ENCODE results near the gene DAAM1. TPM values are rescaled to one million over a fixed set of nuclear protein-coding genes. Genes with fewer than 3 reads are reported as not detected.

Gene DAAM1
- total RNA-seq, 4 donors from 2014 or later, result 13.5 to 72.7 (median 46.2) TPM

DNA sequence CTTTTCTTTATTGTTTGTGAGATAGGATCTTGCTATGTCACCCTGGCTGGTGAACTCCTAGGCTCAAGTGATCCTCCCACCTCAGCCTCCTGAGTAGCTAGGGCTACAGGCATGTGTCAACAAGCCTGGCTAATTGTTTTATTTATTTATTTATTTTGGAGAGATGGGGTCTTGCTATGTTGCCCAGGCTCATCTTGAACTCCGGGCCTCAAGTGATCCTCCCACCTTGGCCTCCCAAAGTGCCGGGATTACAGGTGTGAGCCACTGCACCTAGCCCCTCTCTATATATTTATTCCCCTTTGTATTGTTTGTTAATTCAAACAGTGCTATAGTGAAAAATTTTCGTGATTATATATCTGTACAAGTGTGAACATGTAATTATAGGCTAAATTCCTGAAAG, 123.3 kb downstream of the DAAM1 start:
- Histone ChIP-seq H3K9me3 (no peaks in the 10 kb centered on the region), H3K36me3 (no peaks in the 10 kb centered on the region), H3K27ac (peak overlapping the region in 1 of 2 donors; percentile 15), H3K4me3 (no peak overlapping the region), H3K27me3 (no peaks in the 10 kb centered on the region), H3K4me1 (peaks cover 0 to 10% of the 10 kb centered on the region in 2 donors)
- no peak for TF ChIP-seq POLR2A (IDR thresholded peaks at IDR 0.05)
- TF ChIP-seq, protein P1, sequence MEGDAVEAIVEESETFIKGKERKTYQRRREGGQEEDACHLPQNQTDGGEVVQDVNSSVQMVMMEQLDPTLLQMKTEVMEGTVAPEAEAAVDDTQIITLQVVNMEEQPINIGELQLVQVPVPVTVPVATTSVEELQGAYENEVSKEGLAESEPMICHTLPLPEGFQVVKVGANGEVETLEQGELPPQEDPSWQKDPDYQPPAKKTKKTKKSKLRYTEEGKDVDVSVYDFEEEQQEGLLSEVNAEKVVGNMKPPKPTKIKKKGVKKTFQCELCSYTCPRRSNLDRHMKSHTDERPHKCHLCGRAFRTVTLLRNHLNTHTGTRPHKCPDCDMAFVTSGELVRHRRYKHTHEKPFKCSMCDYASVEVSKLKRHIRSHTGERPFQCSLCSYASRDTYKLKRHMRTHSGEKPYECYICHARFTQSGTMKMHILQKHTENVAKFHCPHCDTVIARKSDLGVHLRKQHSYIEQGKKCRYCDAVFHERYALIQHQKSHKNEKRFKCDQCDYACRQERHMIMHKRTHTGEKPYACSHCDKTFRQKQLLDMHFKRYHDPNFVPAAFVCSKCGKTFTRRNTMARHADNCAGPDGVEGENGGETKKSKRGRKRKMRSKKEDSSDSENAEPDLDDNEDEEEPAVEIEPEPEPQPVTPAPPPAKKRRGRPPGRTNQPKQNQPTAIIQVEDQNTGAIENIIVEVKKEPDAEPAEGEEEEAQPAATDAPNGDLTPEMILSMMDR (IDR thresholded peaks at IDR 0.05), result no peak
- DNase-seq, result no peak
- intact Hi-C loops (cut with DNase I; ENCODE audit: low total_unique reads), result no loop called here

DNA sequence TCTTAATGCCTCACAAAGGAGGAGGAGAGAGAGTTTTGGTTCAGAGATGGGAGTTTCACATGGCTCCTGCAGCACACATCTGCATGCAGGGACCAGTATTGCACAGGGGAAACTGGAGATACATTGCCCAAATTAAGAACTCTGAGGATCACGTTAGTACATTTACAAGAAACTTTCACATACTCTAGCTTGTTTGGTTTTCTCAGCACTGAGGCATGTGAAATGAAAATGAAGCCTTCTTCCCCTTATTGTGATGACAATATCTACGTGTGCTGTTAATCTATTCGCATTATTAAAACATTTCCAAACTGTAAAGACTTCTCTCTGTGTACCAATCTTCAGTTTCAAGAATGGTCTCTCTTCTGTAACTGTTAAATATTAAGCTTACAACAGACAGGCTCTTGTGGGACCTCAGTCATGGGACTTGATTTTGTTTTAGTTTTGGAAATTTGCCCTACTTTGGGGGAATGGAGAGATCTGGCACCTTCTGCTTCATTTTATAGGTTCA, 124.7 kb downstream of the DAAM1 start:
- Histone ChIP-seq H3K27ac (peak overlapping the region; percentile 26 to 71), H3K4me1 (peaks cover 0 to 3% of the 10 kb centered on the region in 2 donors), H3K27me3 (no peaks in the 10 kb centered on the region), H3K4me3 (no peak overlapping the region), H3K36me3 (no peaks in the 10 kb centered on the region), H3K9me3 (no peaks in the 10 kb centered on the region)
- TF ChIP-seq, protein P1 (IDR thresholded peaks at IDR 0.05), result no peak
- TF ChIP-seq POLR2A (IDR thresholded peaks at IDR 0.05), result no peak
- DNase-seq, result no peak
- intact Hi-C loops (cut with DNase I; ENCODE audit: low total_unique reads), result no loop called here

DNA sequence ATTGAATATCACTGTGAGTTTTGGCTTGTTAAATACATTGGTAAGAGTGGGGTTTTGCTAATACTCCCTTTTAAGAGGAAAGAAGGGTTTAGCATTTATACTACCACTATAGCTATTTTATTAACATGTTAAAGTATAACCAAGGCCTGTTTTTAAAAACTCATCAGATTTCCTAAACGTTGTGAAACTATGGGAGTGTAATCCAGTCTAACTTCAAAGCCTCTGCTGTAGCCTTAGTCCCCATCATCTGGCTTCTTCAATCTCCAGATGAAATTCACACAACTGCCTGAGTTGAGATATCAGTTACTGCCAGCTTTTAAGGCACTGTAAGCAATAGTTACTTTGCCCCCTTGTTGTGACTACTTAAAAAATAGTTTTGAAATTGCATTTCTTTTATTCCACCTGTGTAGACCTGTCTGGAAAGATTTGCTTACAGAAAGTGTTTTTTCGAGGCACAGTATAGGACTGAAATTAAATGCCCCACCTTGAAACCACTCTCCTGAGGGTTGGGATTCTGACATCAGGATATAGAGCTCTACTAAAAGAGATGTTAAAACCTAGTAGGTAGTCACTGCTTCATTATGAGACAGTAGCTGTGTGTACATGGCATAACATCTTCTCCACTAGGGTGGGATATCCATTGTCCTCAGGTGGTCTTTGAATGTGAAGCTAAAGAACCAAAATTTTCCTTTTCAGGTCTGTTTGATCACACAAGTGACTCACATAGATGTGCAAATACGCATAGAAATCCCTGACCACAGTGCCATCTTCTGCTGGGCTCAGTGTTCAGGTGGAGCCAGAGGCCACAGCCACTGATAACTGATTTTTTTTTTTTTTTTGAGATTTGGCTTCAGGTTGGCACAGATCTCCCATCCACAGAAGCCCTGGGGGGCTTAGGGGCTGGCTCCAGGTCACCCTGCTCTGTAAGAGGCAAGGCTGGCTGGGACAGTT, 125.5 kb downstream of the DAAM1 start:
- H3K27ac ChIP-seq, result peak overlapping the region; percentile 26 to 71
- no peak overlapping the region for H3K4me3 ChIP-seq
- no peak for DNase-seq
- intact Hi-C loops (cut with DNase I; ENCODE audit: low total_unique reads), result no loop called here
- no peaks in the 10 kb centered on the region for H3K4me1 ChIP-seq
- no peak for TF ChIP-seq POLR2A (IDR thresholded peaks at IDR 0.05)
- H3K27me3 ChIP-seq, result no peaks in the 10 kb centered on the region
- no peaks in the 10 kb centered on the region for H3K36me3 ChIP-seq
- H3K9me3 ChIP-seq, result no peaks in the 10 kb centered on the region

DNA sequence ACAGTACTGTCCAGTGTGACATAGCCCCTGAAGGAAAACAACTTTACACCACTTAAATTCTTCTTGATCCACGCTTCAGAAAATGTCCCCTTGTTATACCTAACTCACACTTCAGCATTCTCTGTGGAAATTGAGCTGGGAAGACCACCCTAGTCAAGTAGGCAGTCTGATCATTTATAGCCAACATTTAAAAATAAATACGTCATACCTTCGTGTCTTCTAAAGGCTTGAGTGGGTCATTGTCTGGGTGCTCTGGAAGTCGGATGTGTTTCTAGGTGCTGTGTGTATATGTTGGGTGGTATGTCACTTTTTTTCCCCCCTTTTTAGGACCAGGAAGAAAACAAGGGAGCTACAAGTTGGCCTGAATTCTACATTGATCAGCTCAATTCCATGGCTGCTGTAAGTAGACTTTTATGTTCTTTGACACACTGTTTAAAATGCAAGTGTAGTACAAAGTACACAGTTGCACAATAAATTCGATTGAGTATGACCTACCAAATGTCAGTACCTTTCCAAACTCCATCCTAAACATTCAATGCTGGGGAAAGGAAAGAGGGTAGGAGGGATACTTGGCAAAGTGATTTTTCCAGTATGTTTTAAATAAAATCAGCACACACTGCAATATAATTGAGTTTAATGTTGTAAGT, 126.6 kb downstream of the DAAM1 start:
- DNase-seq, result no peak
- Histone ChIP-seq H3K36me3 (no peaks in the 10 kb centered on the region), H3K4me3 (no peak overlapping the region), H3K4me1 (no peaks in the 10 kb centered on the region), H3K27me3 (no peaks in the 10 kb centered on the region), H3K27ac (no peak overlapping the region), H3K9me3 (no peaks in the 10 kb centered on the region)
- TF ChIP-seq, protein P1 (IDR thresholded peaks at IDR 0.05), result no peak
- no peak for TF ChIP-seq POLR2A (IDR thresholded peaks at IDR 0.05)
- intact Hi-C loops (cut with DNase I; ENCODE audit: low total_unique reads), result no loop called here

DNA sequence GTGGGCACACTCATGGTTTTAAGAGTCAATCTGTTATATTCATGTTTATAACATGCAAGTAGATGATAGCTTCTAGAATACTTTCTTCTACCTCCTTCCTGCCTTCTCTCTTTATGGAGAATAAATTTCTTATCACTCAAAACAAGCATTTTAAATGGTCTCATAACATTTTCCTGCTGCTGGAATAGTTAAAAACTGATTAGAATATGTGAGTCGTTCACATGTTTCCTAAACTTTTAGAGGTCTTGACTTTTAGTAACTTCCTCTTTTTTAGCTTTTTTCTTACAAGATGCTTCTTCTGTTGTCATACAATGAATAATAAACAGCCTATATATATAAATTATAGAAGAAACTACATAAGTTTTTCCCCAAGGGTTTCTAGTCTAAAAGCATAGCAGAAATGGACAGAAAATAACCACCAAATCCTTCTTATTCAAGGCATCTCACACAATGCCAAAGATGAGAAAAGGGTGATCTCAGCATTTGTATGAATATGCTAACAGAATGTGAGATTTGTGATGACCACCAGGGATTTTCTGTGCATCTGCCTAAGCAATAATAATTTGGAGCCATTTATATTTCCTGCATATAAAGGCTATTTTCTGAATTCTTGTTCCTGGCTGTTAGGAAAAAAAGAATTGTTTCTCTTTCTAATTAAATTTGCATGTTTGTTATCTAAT, 127.8 kb downstream of the DAAM1 start:
- DNase-seq, result no peak
- Histone ChIP-seq H3K4me3 (no peak overlapping the region), H3K27ac (no peak overlapping the region), H3K36me3 (no peaks in the 10 kb centered on the region), H3K27me3 (no peaks in the 10 kb centered on the region), H3K9me3 (no peaks in the 10 kb centered on the region), H3K4me1 (no peaks in the 10 kb centered on the region)
- TF ChIP-seq, protein P1 (IDR thresholded peaks at IDR 0.05), result no peak
- no peak for TF ChIP-seq POLR2A (IDR thresholded peaks at IDR 0.05)
- intact Hi-C loops (cut with DNase I; ENCODE audit: low total_unique reads), result no loop called here

All from uterus (tissue), 4 donors.